GM04503 (cell line): ENCODE results near the gene POLN.
"Not testable (repeated sequence)": the region's sequence is repeated elsewhere in the genome, so short reads cannot be mapped to it uniquely, and the experiment has no call there.

Experiments used
- DNase-seq: peaks from one replicate; pipeline ENCODE4 v3.0.0-alpha.2; 2012; ENCODE audit warnings: low read depth

Gene POLN

GRCh38 chr4:2218436-2218835, 23.5 kb downstream of the POLN start:
- no peak for DNase-seq

- no peak for DNase-seq
Measured at GRCh38 chr4:2217726-2218125, 24.2 kb downstream of the POLN start.

GRCh38 chr4:2212831-2213230, 29.1 kb downstream of the POLN start:
- DNase-seq = no peak

- not testable (repeated sequence) for DNase-seq
Measured at GRCh38 chr4:2202789-2203188, 39.1 kb downstream of the POLN start.

- no peak for DNase-seq
Measured at GRCh38 chr4:2194496-2194895, 47.4 kb downstream of the POLN start.

- no peak for DNase-seq
Measured at GRCh38 chr4:2193326-2193725, 48.6 kb downstream of the POLN start.

- DNase-seq = no peak
Measured at GRCh38 chr4:2186865-2187172, 55.1 kb downstream of the POLN start.

- no peak for DNase-seq
Measured at GRCh38 chr4:2186133-2186864, 55.6 kb downstream of the POLN start.

- DNase-seq = no peak
Measured at GRCh38 chr4:2183394-2183793, 58.5 kb downstream of the POLN start.

GRCh38 chr4:2182994-2183393, 58.9 kb downstream of the POLN start:
- no peak for DNase-seq

- no peak for DNase-seq
Measured at GRCh38 chr4:2180410-2180809, 61.5 kb downstream of the POLN start.

- no peak for DNase-seq
Measured at GRCh38 chr4:2179717-2180116, 62.2 kb downstream of the POLN start.

- no peak for DNase-seq
Measured at GRCh38 chr4:2178986-2179385, 62.9 kb downstream of the POLN start.

GRCh38 chr4:2177443-2178093, 64.4 kb downstream of the POLN start:
- no peak for DNase-seq

GRCh38 chr4:2175990-2176698, 65.8 kb downstream of the POLN start:
- no peak for DNase-seq

- no peak for DNase-seq
Measured at GRCh38 chr4:2174061-2174460, 67.9 kb downstream of the POLN start.

GRCh38 chr4:2172627-2173231, 69.2 kb downstream of the POLN start:
- no peak for DNase-seq

GRCh38 chr4:2172161-2172560, 69.8 kb downstream of the POLN start:
- no peak for DNase-seq

GRCh38 chr4:2168469-2169319, 73.2 kb downstream of the POLN start:
- DNase-seq = no peak

- DNase-seq = no peak
Measured at GRCh38 chr4:2166253-2166652, 75.7 kb downstream of the POLN start.

- no peak for DNase-seq
Measured at GRCh38 chr4:2165391-2165790, 76.5 kb downstream of the POLN start.

- no peak for DNase-seq
Measured at GRCh38 chr4:2163311-2163821, 78.6 kb downstream of the POLN start.
